ENCODE measurements around the gene FAM184A.

The FAM184A gene

GRCh38 chr6:119096721-119097565 is 18.5 kb upstream of the FAM184A start:
- DNase-seq = no peak

- DNase-seq = no peak
These were observed 11.8 kb upstream of the FAM184A start for GRCh38 chr6:119090256-119090655.

- no peak for DNase-seq
These were observed 6.3 kb upstream of the FAM184A start for GRCh38 chr6:119084784-119085183.

GRCh38 chr6:119083007-119083406 is 4.5 kb upstream of the FAM184A start:
- no peak for DNase-seq

GRCh38 chr6:119079283-119079809 is 882 bp upstream of the FAM184A start:
- no peak for DNase-seq

- peak; percentile 18 for DNase-seq
These were observed 655 bp downstream of the FAM184A start for GRCh38 chr6:119077643-119078375.

- no peak for DNase-seq
These were observed 1.1 kb downstream of the FAM184A start for GRCh38 chr6:119077391-119077642.

GRCh38 chr6:119076576-119077390 is 1.7 kb downstream of the FAM184A start:
- no peak for DNase-seq

GRCh38 chr6:119076173-119076572 is 2.3 kb downstream of the FAM184A start:
- peak; percentile 5 for DNase-seq

- DNase-seq = no peak
These were observed 3.1 kb downstream of the FAM184A start for GRCh38 chr6:119075200-119075981.

- no peak for DNase-seq
These were observed 5.0 kb downstream of the FAM184A start for GRCh38 chr6:119073307-119074051.

- no peak for DNase-seq
These were observed 6.9 kb downstream of the FAM184A start for GRCh38 chr6:119071576-119071975.

GRCh38 chr6:119067091-119067490 is 11.4 kb downstream of the FAM184A start:
- no peak for DNase-seq

- no peak for DNase-seq
These were observed 11.9 kb downstream of the FAM184A start for GRCh38 chr6:119066517-119066916.

- no peak for DNase-seq
These were observed 12.5 kb downstream of the FAM184A start for GRCh38 chr6:119065955-119066354.

GRCh38 chr6:119065382-119065781 is 13.1 kb downstream of the FAM184A start:
- no peak for DNase-seq

- no peak for DNase-seq
These were observed 15.0 kb downstream of the FAM184A start for GRCh38 chr6:119063491-119063890.

- no peak for DNase-seq
These were observed 17.2 kb downstream of the FAM184A start for GRCh38 chr6:119061215-119061614.

- DNase-seq = no peak
These were observed 18.1 kb downstream of the FAM184A start for GRCh38 chr6:119060255-119060907.

- no peak for DNase-seq
These were observed 23.4 kb downstream of the FAM184A start for GRCh38 chr6:119055069-119055468.

- DNase-seq = no peak
These were observed 25.5 kb downstream of the FAM184A start for GRCh38 chr6:119052987-119053386.

Data from NCI-H510A (cell line).